Left lung (tissue), 10 donors: ENCODE results near the gene SPRED3. TPM values are rescaled to one million over a fixed set of nuclear protein-coding genes. Genes with fewer than 3 reads are reported as not detected.
A peak's percentile ranks its signal among the peaks of the same experiment; 100 is the strongest.
"Not testable (repeated sequence)": the region's sequence is repeated elsewhere in the genome, so short reads cannot be mapped to it uniquely, and the experiment has no call there.

ENCODE experiments used
- ATAC-seq: fragments of 200-7000 bp; cut with Tn5 transposase; one replicate; pipeline ENCODE4 v1.9.1; 2020; ENCODE audit warnings: moderate library complexity
- DNase-seq, 4 donors: peaks; one replicate each; pipeline ENCODE4 v3.0.0-alpha.2; 2013 to 2020
- H3K27ac ChIP-seq, 2 donors: fragments of 200-600 bp; sonication (generic) in 1 of 2; one replicate each; pipeline versions ENCODE4 v1.5.0 to v1.8.0; 2020 to 2021
- H3K27me3 ChIP-seq, 2 donors: fragments of 200-600 bp; sonication (generic) in 1 of 2; one replicate each; pipeline versions ENCODE4 v1.5.0 to v1.8.0; 2020 to 2021
- H3K36me3 ChIP-seq, 2 donors: fragments of 200-600 bp; sonication (generic) in 1 of 2; one replicate each; pipeline versions ENCODE4 v1.5.0 to v1.8.0; 2020 to 2021
- H3K4me1 ChIP-seq, 2 donors: fragments of 200-600 bp; one replicate each; pipeline ENCODE4 v1.8.0; 2021
- H3K4me3 ChIP-seq, 2 donors: fragments of 200-600 bp; sonication (generic) in 1 of 2; one replicate each; pipeline versions ENCODE4 v1.5.0 to v1.8.0; 2020 to 2021; ENCODE audit warnings: mild to moderate bottlenecking in 1 of 2
- H3K9me3 ChIP-seq, 2 donors: fragments of 200-600 bp; sonication (generic) in 1 of 2; one replicate each; pipeline versions ENCODE4 v1.5.0 to v1.8.0; 2020 to 2021
- intact Hi-C, 2 donors: fragments of 100-400 bp; cut with DNase I; formaldehyde crosslinking; loops; one replicate each; pipeline versions ENCODE4 v1.11.2 to v1.14.2; 2022
- polyA plus RNA-seq, 6 donors: library from polyadenylated mRNA; unstranded; fragments of 120-200 nt; gene quantifications; one replicate each; pipeline ENCODE4 v1.2.1, GENCODE V29; 2013; ENCODE audit not compliant: insufficient read length in 6 of 6
- total RNA-seq, 2 donors: library from RNA; stranded (reverse); fragmentation: NEBNext Ultra II Directional; extraction: Animal tissue kit (Norgen Biotek cat#: 25700); gene quantifications; one replicate each; pipeline ENCODE4 v1.2.1, GENCODE V29; 2021
- TF ChIP-seq, protein P1 (sequence below), 2 donors: fragments of 200-600 bp; sonication (generic) in 1 of 2; IDR thresholded peaks; one replicate each; pipeline versions ENCODE4 v1.5.0 to v1.8.0; 2021; ENCODE audit warnings: antibody characterized with exemption in 2 of 2
- donor health status: DM: no; HTN: yes; CAD: no.
- donor health status: DM: no; HTN: no; CAD: no.

SPRED3 gene
- total and polyA plus RNA-seq, 8 donors, result 0.27 to 1.9 (median 0.38) TPM

DNA sequence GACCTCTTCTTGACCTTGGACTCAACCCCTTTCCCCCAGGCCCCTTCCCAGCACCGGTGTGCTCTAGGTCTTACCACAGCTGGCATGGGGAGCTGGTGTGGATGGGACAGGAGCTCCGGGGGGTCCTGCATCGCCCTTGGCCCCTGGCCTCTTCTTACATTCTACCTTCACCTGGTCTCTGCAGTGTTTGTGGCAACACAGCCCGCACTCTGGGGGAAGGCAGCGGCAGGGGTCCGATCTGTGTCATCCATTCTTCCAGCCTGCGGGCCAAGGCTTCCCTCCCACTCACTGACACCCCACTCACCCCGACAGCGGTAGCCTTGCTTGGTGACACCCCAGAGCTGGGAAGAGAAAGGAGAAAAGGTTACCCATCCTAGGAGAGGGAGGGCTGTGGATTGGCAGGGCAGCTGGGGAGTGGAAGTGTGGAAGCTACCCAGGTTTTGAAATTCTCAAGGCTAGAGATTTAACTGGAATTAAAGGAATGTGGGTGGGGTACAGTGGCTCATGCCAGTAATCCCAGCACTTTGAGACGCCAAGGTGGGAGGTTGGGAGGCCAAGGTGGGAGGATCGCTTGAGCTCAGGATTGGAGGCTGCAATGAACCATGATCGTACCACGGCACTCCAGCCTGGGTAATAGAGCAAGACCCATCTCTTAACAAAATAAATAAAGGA is 22.7 kb downstream of the SPRED3 start:
- no peaks in the 10 kb centered on the region for H3K9me3 ChIP-seq
- no peaks in the 10 kb centered on the region for H3K4me1 ChIP-seq
- H3K4me3 ChIP-seq, result no peak overlapping the region
- intact Hi-C loops, result no loop called here
- H3K27ac ChIP-seq, result no peak overlapping the region
- DNase-seq, result peak in 1 of 4 donors; percentile 1
- no peak for ATAC-seq
- TF ChIP-seq, protein P1, sequence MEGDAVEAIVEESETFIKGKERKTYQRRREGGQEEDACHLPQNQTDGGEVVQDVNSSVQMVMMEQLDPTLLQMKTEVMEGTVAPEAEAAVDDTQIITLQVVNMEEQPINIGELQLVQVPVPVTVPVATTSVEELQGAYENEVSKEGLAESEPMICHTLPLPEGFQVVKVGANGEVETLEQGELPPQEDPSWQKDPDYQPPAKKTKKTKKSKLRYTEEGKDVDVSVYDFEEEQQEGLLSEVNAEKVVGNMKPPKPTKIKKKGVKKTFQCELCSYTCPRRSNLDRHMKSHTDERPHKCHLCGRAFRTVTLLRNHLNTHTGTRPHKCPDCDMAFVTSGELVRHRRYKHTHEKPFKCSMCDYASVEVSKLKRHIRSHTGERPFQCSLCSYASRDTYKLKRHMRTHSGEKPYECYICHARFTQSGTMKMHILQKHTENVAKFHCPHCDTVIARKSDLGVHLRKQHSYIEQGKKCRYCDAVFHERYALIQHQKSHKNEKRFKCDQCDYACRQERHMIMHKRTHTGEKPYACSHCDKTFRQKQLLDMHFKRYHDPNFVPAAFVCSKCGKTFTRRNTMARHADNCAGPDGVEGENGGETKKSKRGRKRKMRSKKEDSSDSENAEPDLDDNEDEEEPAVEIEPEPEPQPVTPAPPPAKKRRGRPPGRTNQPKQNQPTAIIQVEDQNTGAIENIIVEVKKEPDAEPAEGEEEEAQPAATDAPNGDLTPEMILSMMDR (IDR thresholded peaks at IDR 0.05), result no peak
- H3K27me3 ChIP-seq, result no peaks in the 10 kb centered on the region
- peaks cover 0 to 89% of the 10 kb centered on the region in 2 donors for H3K36me3 ChIP-seq

DNA sequence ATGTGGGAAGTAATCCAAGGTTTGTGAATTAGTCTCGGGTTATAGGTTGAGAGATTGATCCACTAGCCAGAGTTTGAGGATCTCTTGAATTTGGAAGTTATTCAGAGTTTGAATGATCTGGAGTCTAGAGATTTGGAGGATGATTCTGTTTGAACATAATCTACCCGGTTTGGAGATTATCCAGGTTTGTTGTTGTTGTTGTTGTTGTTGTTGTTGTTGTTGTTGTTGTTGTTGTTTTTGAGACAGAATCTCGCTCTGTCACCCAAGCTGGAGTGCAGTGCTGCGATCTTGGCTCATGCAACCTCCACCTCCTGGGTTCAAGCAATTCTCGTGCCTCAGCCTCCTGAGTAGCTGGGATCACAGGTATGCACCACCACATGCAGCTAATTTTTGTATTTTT is 23.4 kb downstream of the SPRED3 start:
- H3K9me3 ChIP-seq, H3K4me1 ChIP-seq, H3K27ac ChIP-seq, DNase-seq, H3K27me3 ChIP-seq, H3K4me3 ChIP-seq, ATAC-seq, intact Hi-C loops: not testable (repeated sequence)
- peaks cover 0 to 82% of the 10 kb centered on the region in 2 donors for H3K36me3 ChIP-seq

DNA sequence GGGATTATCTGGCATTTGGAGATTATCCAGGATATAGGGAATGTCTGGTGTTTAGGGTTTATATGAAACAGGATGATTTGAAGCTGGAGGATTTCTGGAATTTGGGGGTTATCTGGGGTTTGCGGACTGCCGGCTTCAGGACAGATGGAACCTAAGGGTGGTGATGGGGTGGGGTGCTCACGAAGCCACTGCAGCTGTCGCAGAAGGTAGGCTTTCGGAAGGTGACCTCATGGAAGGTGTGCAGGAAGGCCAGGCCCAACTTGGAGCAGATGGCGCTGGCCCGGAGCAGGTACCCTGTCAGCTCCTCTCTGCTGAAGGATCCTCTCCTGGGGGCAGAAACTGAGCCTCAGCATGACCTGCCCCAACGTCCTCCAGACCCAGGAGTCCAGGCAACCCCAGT is 24.0 kb downstream of the SPRED3 start:
- Histone ChIP-seq H3K27ac (no peak overlapping the region), H3K4me1 (peaks cover 2 to 7% of the 10 kb centered on the region in 2 donors), H3K4me3 (no peak overlapping the region), H3K36me3 (peaks cover 0 to 76% of the 10 kb centered on the region in 2 donors), H3K9me3 (no peaks in the 10 kb centered on the region), H3K27me3 (no peaks in the 10 kb centered on the region)
- DNase-seq (no peak), ATAC-seq (no peak)
- TF ChIP-seq, protein P1 (IDR thresholded peaks at IDR 0.05), result no peak
- intact Hi-C loops, result no loop called here

DNA sequence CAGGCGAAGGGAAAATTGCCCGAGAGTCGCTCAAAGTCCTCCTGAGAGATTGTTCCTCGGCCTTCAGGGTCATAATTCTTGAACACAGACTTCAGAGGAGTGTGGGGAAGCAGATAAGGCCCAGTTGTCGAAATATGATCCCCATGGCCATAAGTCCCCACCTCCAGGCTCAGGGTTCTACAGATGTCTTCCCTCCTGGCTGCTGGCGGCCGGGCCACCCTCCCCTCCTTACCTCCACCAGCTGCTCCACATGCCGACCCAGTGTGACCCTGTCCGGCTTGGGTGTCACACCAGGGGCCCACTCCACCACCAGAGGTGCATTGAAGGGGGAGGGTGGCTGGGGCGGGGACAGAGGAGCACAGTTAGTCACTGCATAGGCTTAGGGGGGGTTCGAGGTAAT is 24.5 kb downstream of the SPRED3 start:
- DNase-seq (no peak), ATAC-seq (no peak)
- Histone ChIP-seq H3K27me3 (peaks cover 0 to 3% of the 10 kb centered on the region in 2 donors), H3K36me3 (peaks cover 0 to 72% of the 10 kb centered on the region in 2 donors), H3K27ac (no peak overlapping the region), H3K9me3 (no peaks in the 10 kb centered on the region), H3K4me1 (peaks cover 5 to 11% of the 10 kb centered on the region in 2 donors), H3K4me3 (no peak overlapping the region)
- TF ChIP-seq, protein P1 (IDR thresholded peaks at IDR 0.05), result no peak
- intact Hi-C loops, result no loop called here

DNA sequence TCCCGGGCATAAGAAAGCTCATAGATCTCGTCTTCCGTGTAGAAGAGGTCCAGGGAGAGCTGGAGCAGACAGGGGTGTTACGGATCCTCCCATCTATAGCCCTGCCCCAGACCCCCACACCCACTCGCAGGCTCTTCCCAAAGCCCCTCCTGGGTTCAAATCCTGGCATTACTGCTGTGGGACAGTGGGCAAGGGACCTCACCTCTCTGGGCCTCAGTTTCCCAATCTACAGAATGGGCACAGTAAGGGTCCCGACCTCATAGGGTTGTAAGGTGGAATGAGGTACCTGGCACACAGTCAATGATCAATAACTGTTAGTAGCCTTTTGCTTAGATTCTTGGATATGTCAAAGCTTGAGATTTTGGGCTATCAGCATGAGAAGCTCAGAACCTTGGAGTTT is 24.9 kb downstream of the SPRED3 start:
- intact Hi-C loops, result no loop called here

More for the DNA sequence above, 24.9 kb downstream of the SPRED3 start:
- Histone ChIP-seq H3K27me3 (peaks cover 0 to 8% of the 10 kb centered on the region in 2 donors), H3K27ac (no peak overlapping the region), H3K9me3 (no peaks in the 10 kb centered on the region), H3K4me3 (no peak overlapping the region), H3K4me1 (peaks cover 9 to 16% of the 10 kb centered on the region in 2 donors), H3K36me3 (peaks cover 0 to 68% of the 10 kb centered on the region in 2 donors)
- TF ChIP-seq, protein P1 (IDR thresholded peaks at IDR 0.05), result no peak
- DNase-seq (no peak), ATAC-seq (no peak)
